Measurements from ENCODE around the gene ZMPSTE24. TPM values are rescaled to one million over a fixed set of nuclear protein-coding genes. Genes with fewer than 3 reads are reported as not detected.

ZMPSTE24 gene
- total RNA-seq, 1 donor from 2014 or later = 40.4 TPM

DNA sequence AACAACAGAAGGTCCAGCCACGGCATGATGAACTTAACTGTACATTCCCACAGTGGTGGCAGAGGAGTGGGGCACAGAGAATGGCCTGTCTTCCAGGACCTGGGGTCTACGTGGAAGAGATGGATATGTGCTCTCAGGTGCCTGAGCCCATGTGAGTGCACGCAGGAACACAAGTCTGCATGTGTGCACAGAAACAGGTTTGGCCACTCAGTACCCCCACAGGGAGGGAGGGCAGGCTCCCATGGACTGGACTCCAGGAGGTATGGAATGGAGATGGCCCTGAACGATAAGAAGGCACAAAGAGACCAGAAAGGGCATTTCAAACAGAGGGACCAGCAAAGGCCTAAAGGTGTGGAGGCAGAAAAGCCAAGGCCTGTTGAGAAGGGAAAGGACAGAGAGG, 48.3 kb downstream of the ZMPSTE24 start:
- no peak overlapping the region for H3K4me3 Mint-ChIP-seq (ENCODE audit: low read depth)
- H3K36me3 Mint-ChIP-seq (ENCODE audit: insufficient read depth) = peaks cover 1% of the 10 kb centered on the region

GRCh38 chr1:40307186-40307585, 49.1 kb downstream of the ZMPSTE24 start:
- Mint-ChIP-seq H3K36me3 (ENCODE audit: insufficient read depth) (peaks cover 1% of the 10 kb centered on the region), H3K4me3 (ENCODE audit: low read depth) (no peak overlapping the region), H3K9me3 (ENCODE audit: low read depth) (no peaks in the 10 kb centered on the region), H3K27ac (no peak overlapping the region), H3K27me3 (no peaks in the 10 kb centered on the region), H3K4me1 (ENCODE audit: low read depth) (peaks cover 4% of the 10 kb centered on the region)
- TF ChIP-seq, protein P1, sequence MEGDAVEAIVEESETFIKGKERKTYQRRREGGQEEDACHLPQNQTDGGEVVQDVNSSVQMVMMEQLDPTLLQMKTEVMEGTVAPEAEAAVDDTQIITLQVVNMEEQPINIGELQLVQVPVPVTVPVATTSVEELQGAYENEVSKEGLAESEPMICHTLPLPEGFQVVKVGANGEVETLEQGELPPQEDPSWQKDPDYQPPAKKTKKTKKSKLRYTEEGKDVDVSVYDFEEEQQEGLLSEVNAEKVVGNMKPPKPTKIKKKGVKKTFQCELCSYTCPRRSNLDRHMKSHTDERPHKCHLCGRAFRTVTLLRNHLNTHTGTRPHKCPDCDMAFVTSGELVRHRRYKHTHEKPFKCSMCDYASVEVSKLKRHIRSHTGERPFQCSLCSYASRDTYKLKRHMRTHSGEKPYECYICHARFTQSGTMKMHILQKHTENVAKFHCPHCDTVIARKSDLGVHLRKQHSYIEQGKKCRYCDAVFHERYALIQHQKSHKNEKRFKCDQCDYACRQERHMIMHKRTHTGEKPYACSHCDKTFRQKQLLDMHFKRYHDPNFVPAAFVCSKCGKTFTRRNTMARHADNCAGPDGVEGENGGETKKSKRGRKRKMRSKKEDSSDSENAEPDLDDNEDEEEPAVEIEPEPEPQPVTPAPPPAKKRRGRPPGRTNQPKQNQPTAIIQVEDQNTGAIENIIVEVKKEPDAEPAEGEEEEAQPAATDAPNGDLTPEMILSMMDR (IDR thresholded peaks at IDR 0.05; ENCODE audit: unreplicated experiment) = no peak
- no peak for DNase-seq (ENCODE audit: low spot score, unreplicated experiment)

More for the DNA sequence above, 48.3 kb downstream of the ZMPSTE24 start:
- DNase-seq (ENCODE audit: low spot score, unreplicated experiment) = no peak
- Mint-ChIP-seq H3K9me3 (ENCODE audit: low read depth) (no peaks in the 10 kb centered on the region), H3K4me1 (ENCODE audit: low read depth) (peaks cover 4% of the 10 kb centered on the region), H3K27ac (no peak overlapping the region), H3K27me3 (no peaks in the 10 kb centered on the region)
- TF ChIP-seq, protein P1 (IDR thresholded peaks at IDR 0.05; ENCODE audit: unreplicated experiment) = no peak

GRCh38 chr1:40308036-40308727, 50.1 kb downstream of the ZMPSTE24 start:
- Mint-ChIP-seq H3K27me3 (no peaks in the 10 kb centered on the region), H3K4me3 (ENCODE audit: low read depth) (no peak overlapping the region), H3K4me1 (ENCODE audit: low read depth) (peaks cover 4% of the 10 kb centered on the region), H3K36me3 (ENCODE audit: insufficient read depth) (peaks cover 1% of the 10 kb centered on the region), H3K9me3 (ENCODE audit: low read depth) (no peaks in the 10 kb centered on the region), H3K27ac (no peak overlapping the region)
- TF ChIP-seq, protein P1 (IDR thresholded peaks at IDR 0.05; ENCODE audit: unreplicated experiment) = no peak
- DNase-seq (ENCODE audit: low spot score, unreplicated experiment) = no peak

DNA sequence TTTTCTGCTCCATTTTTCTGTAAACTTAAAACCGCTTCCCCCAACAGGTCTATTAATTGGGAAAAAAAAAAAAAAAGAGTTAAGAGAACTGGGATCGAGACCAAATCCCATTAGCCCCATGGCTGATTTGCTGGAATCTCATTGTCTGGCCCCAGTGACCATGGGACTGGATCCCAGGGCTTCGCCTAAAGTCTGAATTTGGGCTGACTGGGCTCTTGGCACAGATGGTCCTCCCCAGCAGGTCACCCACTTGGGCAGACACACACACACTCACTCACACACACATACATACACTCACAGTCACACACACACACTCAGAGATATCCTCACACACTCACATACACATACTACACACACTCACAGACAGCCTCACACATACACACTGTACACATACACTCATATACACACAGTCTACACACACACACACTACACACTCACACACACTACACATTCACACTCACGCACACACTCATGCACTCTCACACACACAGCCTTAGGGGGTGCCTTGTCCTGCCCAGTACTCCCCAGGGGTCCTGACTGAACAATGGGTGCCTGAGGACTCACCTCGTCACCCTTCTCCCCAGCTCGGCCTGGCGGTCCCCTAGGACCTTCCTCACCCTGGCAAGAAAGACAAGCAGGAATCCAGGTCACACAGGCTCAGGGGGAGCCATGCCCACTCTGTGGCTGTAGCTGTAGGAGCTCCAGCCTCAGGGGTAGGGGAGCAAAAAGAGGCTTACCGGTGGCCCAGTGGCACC, 51.5 kb downstream of the ZMPSTE24 start:
- H3K27me3 Mint-ChIP-seq = peaks cover 2% of the 10 kb centered on the region
- H3K36me3 Mint-ChIP-seq (ENCODE audit: insufficient read depth) = peaks cover 1% of the 10 kb centered on the region

DNA sequence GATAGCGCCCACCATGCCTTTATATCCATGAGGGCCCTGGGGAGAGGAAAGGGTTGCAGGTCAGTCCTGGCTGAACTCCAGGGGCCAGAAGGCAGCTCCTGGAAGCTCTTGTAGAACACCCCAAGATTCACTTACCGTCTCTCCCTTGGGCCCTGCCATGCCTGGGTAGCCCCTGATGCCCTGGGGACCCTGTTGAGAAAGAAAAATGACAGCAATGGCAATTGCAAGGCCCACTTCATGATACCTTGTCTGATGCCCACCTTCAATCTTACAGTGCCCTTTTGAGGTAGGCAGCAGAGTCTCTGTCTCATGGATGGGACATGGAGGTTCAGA, 52.1 kb downstream of the ZMPSTE24 start:
- no peak for DNase-seq (ENCODE audit: low spot score, unreplicated experiment)
- Mint-ChIP-seq H3K9me3 (ENCODE audit: low read depth) (no peaks in the 10 kb centered on the region), H3K27me3 (peaks cover 3% of the 10 kb centered on the region), H3K4me1 (ENCODE audit: low read depth) (peaks cover 10% of the 10 kb centered on the region), H3K36me3 (ENCODE audit: insufficient read depth) (peaks cover 1% of the 10 kb centered on the region), H3K4me3 (ENCODE audit: low read depth) (no peak overlapping the region), H3K27ac (no peak overlapping the region)
- TF ChIP-seq, protein P1 (IDR thresholded peaks at IDR 0.05; ENCODE audit: unreplicated experiment) = no peak

More for the DNA sequence above, 51.5 kb downstream of the ZMPSTE24 start:
- Mint-ChIP-seq H3K9me3 (ENCODE audit: low read depth) (no peaks in the 10 kb centered on the region), H3K4me3 (ENCODE audit: low read depth) (no peak overlapping the region), H3K27ac (no peak overlapping the region), H3K4me1 (ENCODE audit: low read depth) (peaks cover 5% of the 10 kb centered on the region)
- TF ChIP-seq, protein P1 (IDR thresholded peaks at IDR 0.05; ENCODE audit: unreplicated experiment) = no peak
- no peak for DNase-seq (ENCODE audit: low spot score, unreplicated experiment)
